PC-3 (cell line): ENCODE results near the gene TAGLN.

ENCODE experiments used
- CTCF ChIP-seq: fragments of 300-600 bp; sonication (generic); conservative IDR thresholded peaks from 2 replicates; pipeline ENCODE4 v1.5.1; 2017; ENCODE audit warnings: antibody characterized with exemption, low read depth, mild to moderate bottlenecking, low read length
- EZH2 ChIP-seq: fragments of 300-600 bp; sonication (generic); IDR thresholded peaks from one replicate; pipeline ENCODE4 v1.6.1; 2017; ENCODE audit warnings: antibody characterized with exemption, mild to moderate bottlenecking, low read length; ENCODE audit not compliant: unreplicated experiment

GRCh38 chr11:117200813-117201657, 1.9 kb downstream of the TAGLN start:
- TF ChIP-seq CTCF (no peak), EZH2 (no peak)
